ENCODE data around the gene SZT2. TPM values are rescaled to one million over a fixed set of nuclear protein-coding genes. Genes with fewer than 3 reads are reported as not detected.

The SZT2 gene
- total and polyA plus RNA-seq, 8 donors: 18.5 to 54.9 (median 24.6) TPM

DNA sequence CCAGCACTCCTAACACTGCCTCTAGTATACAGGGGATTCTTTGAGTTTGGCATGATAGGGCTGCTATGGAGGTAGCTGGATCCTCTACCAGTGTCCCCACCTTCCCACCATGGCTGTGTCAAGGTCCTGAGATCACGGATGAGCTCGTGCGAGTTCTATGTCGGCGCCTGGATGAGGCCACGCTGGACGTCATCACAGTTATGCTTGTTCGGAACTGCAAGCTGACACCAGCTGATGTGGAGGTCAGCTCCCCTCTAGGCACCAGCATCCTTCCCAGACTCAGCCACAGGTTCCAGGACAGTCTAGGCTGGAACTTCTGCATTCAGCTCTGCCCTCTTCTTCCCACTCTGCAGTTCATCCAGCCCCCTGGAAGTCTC lies 48.9 kb downstream of the SZT2 start:
- no peak overlapping the region for H3K27ac ChIP-seq
- 95 to 98% methylated on average over 8 of the region's 8 CpGs for WGBS, 2 donors
- intact Hi-C loops (cut with DNase I): no loop called here
- DNase-seq (peak in 1 of 6 donors; percentile 18), FAIRE-seq (no peak), ATAC-seq (no peak)
- no peaks in the 10 kb centered on the region for H3K4me1 ChIP-seq
- H3K9me3 ChIP-seq: no peaks in the 10 kb centered on the region
- no peak for TF ChIP-seq CTCF (IDR thresholded peaks at IDR 0.05)
- H3K4me3 ChIP-seq: no peak overlapping the region
- no peaks in the 10 kb centered on the region for H3K27me3 ChIP-seq
- peaks cover 0 to 36% (median 16%) of the 10 kb centered on the region in 3 donors for H3K36me3 ChIP-seq

DNA sequence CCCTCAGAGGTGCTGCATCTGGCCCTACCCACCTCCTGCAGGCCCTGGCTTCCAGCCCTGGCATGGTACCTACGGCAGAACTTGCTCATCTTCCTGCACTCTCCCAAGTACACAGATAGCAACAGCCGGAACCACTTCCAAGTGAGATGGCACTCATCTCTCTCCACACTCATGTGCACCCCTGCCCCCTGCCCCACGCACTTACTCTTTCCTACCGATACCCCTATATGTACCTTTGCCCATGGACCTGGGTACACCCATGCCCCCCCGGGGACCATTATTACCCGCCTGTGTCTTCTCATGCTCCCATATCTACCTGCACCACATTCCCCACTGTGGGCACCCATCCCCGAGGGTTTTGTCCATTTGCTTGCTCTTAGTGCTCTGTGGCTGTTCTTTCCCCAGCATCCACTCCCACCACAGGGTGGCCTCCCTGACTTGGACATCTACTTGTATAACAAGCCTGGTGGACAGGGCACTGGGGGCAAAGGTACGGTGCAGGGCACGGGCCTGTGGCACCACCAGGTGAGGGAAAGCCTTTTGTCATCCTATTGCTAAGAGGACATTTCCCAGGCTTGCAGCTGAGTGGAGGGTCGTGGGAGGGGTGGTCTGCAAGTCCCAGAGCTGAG lies 49.4 kb downstream of the SZT2 start:
- intact Hi-C loops (cut with DNase I): no loop called here
- Histone ChIP-seq H3K36me3 (peaks cover 0 to 36% (median 20%) of the 10 kb centered on the region in 3 donors), H3K27me3 (no peaks in the 10 kb centered on the region), H3K9me3 (no peaks in the 10 kb centered on the region), H3K4me1 (no peaks in the 10 kb centered on the region), H3K4me3 (no peak overlapping the region), H3K27ac (no peak overlapping the region)
- DNase-seq (peak in 2 of 6 donors; percentile 15 to 29), FAIRE-seq (no peak), ATAC-seq (no peak)
- WGBS, 2 donors: 83 to 88% methylated on average over 10 of the region's 10 CpGs
- no peak for TF ChIP-seq CTCF (IDR thresholded peaks at IDR 0.05)

GRCh38 chr1:43439781-43440180 lies 50.1 kb downstream of the SZT2 start:
- no peak for FAIRE-seq
- Histone ChIP-seq H3K36me3 (peaks cover 0 to 29% (median 16%) of the 10 kb centered on the region in 3 donors), H3K27ac (no peak overlapping the region), H3K27me3 (no peaks in the 10 kb centered on the region), H3K4me3 (no peak overlapping the region), H3K9me3 (no peaks in the 10 kb centered on the region), H3K4me1 (no peaks in the 10 kb centered on the region)
- no peak for ATAC-seq
- intact Hi-C loops (cut with DNase I): loop anchor here in 1 of 3 donors (10.0 kb wide), 1 partner anchor 65 kb away; no protein-coding TSS in a partner anchor
- WGBS, 2 donors: 92 to 96% methylated on average over 7 of the region's 7 CpGs
- peak in 1 of 6 donors; percentile 23 for DNase-seq
- no peak for TF ChIP-seq CTCF (IDR thresholded peaks at IDR 0.05)

- H3K27me3 ChIP-seq: no peaks in the 10 kb centered on the region
- WGBS, 2 donors: 89 to 94% methylated on average over 7 of the region's 7 CpGs
- H3K9me3 ChIP-seq: no peaks in the 10 kb centered on the region
- no peaks in the 10 kb centered on the region for H3K4me1 ChIP-seq
- FAIRE-seq: no peak
- no peak for ATAC-seq
- H3K27ac ChIP-seq: no peak overlapping the region
- no peak overlapping the region for H3K4me3 ChIP-seq
- TF ChIP-seq CTCF (IDR thresholded peaks at IDR 0.05): no peak
- intact Hi-C loops (cut with DNase I): loop anchor here in 1 of 3 donors (10.0 kb wide), 1 partner anchor 64 kb away; no protein-coding TSS in a partner anchor
- H3K36me3 ChIP-seq: peaks cover 0 to 28% (median 16%) of the 10 kb centered on the region in 3 donors
- peak in 1 of 6 donors; percentile 8 for DNase-seq
Measured at GRCh38 chr1:43440358-43440757, 50.7 kb downstream of the SZT2 start.

Data from pancreas (tissue), 10 donors.